GM21390 (cell line): ENCODE data around the gene CWC25.

ENCODE experiments used
- ATAC-seq: cut with Tn5 transposase; IDR thresholded peaks from one replicate; pipeline ENCODE4 v1.9.1; 2021; ENCODE audit not compliant: unreplicated experiment

Gene CWC25

GRCh38 chr17:38853292-38854219, 28.4 kb upstream of the CWC25 start, which contains the start of gene RPL23:
Gene RPL23 (minus strand): TSS chr17:38853721. CDS start chr17:38853710, 11 bp downstream.
- ATAC-seq, result peak; percentile 80

- no peak for ATAC-seq
These were observed 27.7 kb upstream of the CWC25 start for GRCh38 chr17:38852771-38853291.

GRCh38 chr17:38851434-38851833, 26.3 kb upstream of the CWC25 start:
- no peak for ATAC-seq

- no peak for ATAC-seq
These were observed 25.3 kb upstream of the CWC25 start for GRCh38 chr17:38850374-38850773.

GRCh38 chr17:38848939-38849605, 24.0 kb upstream of the CWC25 start:
- no peak for ATAC-seq

GRCh38 chr17:38848557-38848891, 23.4 kb upstream of the CWC25 start:
- no peak for ATAC-seq

- ATAC-seq, result no peak
These were observed 19.2 kb upstream of the CWC25 start for GRCh38 chr17:38844261-38844757.

GRCh38 chr17:38825762-38826247, 684 bp upstream of the CWC25 start:
- no peak for ATAC-seq

- ATAC-seq, result no peak
These were observed 9.4 kb downstream of the CWC25 start for GRCh38 chr17:38815576-38816193.

- ATAC-seq, result no peak
These were observed 15.3 kb downstream of the CWC25 start for GRCh38 chr17:38809828-38810227.

GRCh38 chr17:38800237-38800760, 24.8 kb downstream of the CWC25 start:
- no peak for ATAC-seq

- ATAC-seq, result peak; percentile 68
These were observed 25.5 kb downstream of the CWC25 start, which contains the start of gene PIP4K2B for GRCh38 chr17:38799501-38800236. Gene PIP4K2B (minus strand): TSS chr17:38799556. CDS start chr17:38799424, 132 bp downstream.

- peak; percentile 24 for ATAC-seq
These were observed 26.3 kb downstream of the CWC25 start for GRCh38 chr17:38798614-38799500.

GRCh38 chr17:38797828-38798227, 27.3 kb downstream of the CWC25 start:
- no peak for ATAC-seq

- ATAC-seq, result no peak
These were observed 28.0 kb downstream of the CWC25 start for GRCh38 chr17:38797158-38797490.

GRCh38 chr17:38796451-38797157, 28.5 kb downstream of the CWC25 start:
- no peak for ATAC-seq

- ATAC-seq, result no peak
These were observed 30.9 kb downstream of the CWC25 start for GRCh38 chr17:38794221-38794620.

GRCh38 chr17:38791162-38791561, 34.0 kb downstream of the CWC25 start:
- ATAC-seq, result no peak
